ENCODE results near the gene HSBP1.

Gene HSBP1

DNA sequence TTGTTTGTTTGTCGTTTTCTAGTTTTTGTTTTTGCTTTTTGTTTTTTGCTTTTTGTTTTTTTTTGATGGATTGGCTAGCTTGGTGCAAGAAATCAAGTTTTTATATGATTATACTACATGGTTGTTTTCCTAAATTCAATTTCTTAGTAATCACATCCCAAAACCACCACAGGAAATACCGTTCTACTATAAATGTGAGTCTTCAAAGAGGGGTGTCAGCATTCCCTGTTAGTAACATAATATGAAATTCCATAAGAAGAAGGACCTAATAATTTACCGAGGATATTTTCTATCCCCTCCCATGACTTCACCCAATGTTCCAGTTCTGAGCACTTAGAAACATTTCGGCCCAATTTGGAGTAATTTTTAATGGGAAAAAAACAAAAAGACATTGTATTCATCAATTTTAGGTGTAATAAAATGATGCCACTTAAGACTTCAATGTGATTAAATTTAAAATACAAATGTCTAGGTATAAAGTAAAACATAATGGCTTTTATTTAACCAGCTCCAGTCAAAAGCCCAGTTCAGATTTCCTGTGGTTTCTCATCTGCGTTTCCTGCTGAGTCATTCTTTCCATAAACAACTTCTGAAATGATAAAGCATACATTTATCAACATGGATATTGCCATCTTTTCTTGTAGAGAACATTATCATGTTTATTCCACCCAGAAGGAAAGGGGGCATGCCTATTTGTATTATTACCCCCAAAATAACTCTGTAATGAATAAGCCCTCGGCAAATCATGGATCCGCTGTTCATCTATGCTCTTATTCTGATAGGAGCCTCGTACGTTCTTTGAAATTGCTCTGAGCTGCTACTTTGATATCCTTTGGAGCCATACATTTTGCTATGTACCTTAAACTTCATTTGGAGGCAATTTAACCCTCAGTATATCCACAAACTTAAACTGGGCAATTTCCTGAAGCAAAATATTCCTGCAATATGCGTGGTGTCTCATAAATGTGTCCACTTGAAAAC lies 28.1 kb downstream of the HSBP1 start:
- in situ Hi-C loops (cut with MboI; ENCODE audit: low sequenced_read_pairs): no loop called here

DNA sequence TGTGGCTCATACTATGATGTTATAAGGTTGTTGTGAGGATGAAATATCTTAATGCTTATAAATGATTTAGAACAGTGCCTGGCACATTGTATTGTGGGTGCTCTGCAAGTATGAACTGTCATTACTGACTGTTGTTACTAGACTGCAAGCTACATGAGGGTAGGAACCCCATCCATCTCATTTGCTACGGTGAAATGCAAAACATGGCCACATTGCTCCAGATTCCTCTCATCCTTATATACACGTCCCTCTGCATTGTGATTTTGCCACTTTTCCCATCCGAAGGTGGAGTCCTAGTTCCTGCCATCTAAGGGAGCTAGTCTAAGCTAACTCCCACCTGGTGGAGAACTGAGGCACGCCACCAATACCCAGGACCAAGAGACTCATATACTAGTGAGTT lies 29.8 kb downstream of the HSBP1 start:
- in situ Hi-C loops (cut with MboI; ENCODE audit: low sequenced_read_pairs): no loop called here

DNA sequence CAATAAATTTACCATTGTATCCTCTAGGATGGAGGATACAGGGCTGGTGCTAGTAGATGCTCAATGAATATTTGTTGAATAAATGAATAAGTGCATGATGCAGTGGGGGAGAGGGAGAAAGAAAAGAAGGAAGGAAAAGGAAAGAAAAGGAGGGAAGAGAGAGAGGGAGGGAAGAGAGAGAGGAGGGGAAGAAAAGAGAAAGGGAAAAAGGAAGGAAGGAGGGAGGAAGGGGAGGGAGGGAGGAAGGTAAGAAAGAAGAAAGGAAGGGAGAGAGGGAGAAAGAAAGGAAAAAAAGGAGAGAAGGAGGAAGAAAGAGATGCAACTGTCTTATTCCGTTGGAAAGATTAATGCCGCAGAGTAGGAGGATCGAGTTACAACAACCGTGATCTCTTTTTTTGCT lies 30.4 kb downstream of the HSBP1 start:
- in situ Hi-C loops (cut with MboI; ENCODE audit: low sequenced_read_pairs): no loop called here

DNA sequence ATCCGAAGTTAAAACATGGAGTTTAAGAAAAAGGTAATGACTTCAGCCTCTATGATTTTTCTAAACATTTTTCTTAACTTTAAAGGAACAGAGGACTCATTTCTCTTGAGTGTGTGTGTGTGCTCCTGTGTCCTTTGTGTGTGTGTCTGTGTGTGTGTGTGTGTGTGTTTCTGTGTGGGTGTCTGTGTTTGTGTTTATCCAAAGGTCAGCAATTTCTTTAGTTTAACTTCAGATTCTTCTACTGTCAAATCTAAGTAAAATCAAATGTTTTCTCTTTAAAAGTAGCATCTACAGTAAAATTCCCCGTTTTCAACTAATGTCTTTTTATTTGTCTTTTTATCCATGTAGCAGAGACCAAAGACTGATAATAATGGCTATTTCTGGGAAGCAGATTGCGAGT lies 31.8 kb downstream of the HSBP1 start:
- in situ Hi-C loops (cut with MboI; ENCODE audit: low sequenced_read_pairs): no loop called here

DNA sequence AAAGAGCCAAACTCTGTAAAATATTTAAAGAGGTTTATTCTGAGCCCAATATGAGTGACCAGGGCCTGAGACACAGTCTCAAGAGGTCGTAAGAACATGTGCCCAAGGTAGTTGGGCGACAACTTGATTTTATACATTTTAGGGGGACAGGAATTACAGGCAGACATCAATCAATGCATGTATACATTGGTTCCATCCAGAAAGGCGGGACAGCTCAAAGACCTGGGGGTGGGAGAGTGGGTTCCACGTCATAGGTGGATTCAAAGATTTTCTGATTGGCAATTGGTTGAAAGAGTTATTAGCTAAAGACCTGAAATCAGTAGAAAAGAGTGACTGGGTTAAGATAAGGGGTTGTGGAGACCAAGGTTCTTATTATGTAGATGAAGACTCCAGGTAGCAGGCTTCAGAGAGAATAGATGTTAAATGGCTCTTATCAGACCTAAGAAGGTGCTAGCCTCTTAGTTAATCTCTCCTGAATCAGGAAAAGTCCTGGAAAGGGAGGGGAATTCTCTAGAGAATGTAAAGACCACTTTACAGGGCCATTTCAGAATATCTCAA lies 32.4 kb downstream of the HSBP1 start:
- in situ Hi-C loops (cut with MboI; ENCODE audit: low sequenced_read_pairs): no loop called here

DNA sequence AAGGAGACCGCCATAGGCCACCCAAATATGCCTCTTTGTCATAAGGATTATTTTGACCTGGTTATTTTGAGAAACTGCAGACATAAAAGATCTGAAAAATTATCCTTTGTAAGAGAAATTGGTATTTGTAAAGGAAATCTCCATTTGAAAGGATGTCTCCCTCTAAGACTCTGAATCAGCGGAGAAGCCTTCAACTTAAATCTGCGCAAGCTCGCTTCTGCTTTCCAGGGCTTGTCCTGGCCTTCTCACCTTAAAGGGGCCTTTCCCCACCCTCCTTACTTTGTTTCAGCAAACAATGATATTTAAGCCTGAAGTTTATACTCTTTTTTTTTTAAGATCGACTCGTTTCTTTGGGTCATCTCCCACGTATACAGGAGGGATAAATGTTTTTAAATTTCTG lies 34.5 kb downstream of the HSBP1 start:
- in situ Hi-C loops (cut with MboI; ENCODE audit: low sequenced_read_pairs): no loop called here

DNA sequence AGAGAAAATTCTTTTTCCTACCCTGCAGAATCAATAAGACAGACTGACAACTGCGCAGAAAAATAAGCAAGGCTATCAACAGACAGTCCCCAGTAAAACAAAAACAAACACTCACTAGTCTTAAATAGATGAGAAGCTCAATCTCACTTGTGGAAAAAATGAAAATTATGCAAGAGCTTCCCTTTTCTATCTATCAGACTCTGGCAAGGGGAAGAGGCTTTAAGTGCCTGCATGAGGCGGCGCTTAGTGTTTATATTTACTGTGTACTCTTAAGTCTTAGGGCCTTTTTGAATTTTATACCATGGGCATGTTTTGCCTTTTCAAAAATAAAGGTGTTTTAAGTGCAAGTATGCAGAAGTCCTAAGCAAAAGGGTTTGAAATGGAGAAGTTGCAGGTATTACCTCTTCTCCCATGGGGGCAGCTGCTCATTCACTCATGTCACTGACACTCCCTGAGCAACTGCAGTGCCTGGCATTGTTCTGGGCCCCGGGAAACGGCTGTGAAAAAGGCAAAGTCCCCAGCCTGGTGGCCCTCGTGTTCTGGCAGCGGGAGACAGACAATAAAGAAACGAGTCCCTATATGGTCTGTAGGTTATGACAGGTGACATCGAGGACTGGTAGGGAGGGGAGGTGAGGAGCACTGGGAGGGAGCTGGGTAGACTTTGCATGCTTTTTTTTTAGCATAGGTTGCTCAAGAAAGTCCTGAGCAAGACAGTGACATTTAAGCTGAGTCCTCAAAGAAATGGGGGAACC lies 35.2 kb downstream of the HSBP1 start:
- in situ Hi-C loops (cut with MboI; ENCODE audit: low sequenced_read_pairs): no loop called here

DNA sequence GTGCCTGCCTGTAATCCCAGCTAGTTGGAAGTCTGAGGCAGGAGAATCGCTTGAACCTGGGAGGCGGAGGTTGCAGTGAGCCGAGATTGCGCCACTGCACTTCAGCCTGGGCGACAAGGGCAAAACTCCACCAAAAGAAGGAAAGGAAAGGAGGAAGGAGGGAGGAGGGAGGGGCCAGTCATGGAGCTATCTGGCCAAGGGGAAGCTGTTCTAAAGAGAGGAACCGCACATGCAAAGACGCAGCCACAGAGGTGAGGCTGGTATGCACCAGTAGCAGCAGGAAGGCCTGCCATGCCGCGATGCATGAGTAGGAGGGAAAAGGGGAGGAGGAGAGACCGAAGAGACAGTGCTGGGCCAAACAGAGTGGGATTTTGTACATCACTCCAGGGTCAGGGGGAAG lies 35.9 kb downstream of the HSBP1 start:
- in situ Hi-C loops (cut with MboI; ENCODE audit: low sequenced_read_pairs): no loop called here

DNA sequence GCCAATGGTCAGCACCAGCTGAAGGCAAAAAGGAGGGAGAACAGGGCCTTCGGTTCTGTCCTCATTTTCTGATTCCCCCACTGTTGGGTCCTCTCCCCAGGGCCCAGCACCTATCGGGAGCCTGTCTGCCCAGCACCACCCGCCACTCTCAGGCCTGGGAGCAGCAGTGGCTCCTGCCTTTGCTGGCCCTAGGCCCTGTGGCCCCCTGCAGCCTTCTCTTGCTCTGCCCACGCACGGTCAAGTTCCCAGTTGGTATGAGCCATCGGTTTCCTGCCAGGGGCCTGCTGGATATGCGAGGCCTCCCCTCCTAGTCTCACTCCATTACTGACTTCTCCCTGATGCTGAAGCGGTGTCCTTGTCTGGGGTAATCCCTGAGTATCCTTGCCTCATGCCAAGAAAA lies 37.5 kb downstream of the HSBP1 start:
- in situ Hi-C loops (cut with MboI; ENCODE audit: low sequenced_read_pairs): no loop called here

DNA sequence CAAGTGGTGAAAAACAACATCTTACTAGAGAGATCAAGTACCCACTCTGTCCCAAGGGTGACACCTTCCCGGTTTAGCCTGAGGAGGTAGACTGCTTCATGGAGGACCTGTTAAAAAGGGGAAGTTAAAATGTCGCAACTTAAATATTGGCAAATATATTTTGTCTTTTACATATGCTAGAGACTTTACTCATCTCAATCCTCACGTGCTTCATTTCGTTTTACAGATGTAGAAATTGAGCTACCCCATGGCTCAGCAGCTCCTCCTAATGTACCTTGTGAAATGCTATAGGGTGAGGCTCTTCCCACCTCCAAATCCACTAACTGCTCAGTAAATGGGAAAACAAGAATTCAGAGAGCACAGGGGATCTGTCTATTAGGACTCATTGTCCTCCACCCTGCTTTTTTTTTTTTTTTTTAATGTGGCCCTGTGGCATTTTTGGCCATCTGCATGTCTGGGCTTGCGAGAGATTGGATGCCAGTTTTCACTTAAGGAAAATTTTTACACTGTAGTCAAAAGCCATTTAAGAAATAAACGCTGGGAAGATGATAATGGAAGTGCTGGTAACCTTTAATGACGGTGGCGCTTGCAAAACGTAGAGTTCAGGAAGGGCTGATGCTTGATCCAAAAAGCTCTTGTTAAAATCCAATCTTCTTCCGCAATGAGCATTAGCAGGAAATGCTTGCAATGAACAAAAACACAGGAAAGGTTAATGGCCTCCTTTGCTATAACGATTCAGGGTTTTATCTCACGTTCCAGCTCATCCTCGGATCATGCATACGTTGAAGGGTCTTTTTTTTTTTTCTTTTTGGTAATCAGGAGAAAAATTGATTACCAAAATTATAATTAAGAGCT lies 39.8 kb downstream of the HSBP1 start:
- in situ Hi-C loops (cut with MboI; ENCODE audit: low sequenced_read_pairs): no loop called here

DNA sequence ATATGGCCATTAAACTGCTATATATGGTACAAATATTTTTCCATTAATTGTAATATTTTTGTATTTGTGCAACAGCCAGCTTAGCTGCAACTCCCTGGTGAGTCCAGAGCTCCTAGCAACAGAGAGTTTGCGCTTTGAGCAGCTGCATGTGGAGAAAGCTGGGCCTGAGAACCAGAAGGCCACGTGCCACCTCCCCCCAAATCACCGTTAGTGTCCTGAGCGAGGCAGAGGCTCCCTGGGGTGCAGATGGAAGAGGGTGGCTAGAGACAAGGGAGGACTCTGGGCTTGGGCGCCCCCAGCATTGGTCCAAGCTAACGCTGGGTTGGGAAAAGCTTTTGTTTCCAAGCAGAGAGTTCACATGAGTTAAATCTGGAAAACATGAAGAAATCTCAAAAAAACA lies 41.6 kb downstream of the HSBP1 start:
- in situ Hi-C loops (cut with MboI; ENCODE audit: low sequenced_read_pairs): no loop called here

DNA sequence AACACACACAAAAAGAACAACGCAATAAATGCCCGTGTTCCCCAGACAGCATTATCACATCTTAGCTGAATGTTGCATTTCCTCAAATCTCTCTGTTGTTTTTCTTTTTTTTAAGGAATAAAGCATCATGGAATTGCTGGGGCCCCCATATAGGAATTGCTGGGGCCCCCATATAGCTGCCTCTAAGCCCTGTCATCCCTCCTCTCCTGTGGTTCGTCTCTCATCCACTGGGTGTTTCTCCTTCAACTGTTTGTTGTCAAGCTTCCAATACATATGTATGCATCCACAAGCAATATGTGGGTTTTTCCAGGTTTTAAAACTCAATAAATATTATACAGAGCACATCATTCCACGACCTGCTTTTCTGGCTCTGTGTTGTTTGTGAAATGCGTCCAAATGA lies 43.2 kb downstream of the HSBP1 start:
- in situ Hi-C loops (cut with MboI; ENCODE audit: low sequenced_read_pairs): no loop called here

DNA sequence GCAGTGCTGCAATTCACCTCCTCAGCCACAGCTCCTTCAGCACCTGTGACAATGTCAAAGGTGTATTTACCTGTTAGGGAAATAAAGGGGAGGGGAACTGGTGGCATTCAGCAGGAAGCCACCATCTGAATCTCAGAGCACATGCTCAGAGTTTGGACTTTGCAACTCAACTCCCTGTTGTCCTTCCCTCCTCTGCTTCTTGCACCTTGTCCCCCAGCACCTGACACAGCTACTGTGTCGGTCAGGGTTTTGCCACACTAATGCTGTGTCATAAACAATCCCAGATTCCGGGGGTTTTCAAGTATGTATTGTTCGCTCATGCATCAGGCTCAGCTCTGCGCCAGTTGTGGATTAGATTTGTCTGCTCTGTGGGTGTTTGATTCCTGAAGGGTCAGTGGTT lies 43.7 kb downstream of the HSBP1 start:
- in situ Hi-C loops (cut with MboI; ENCODE audit: low sequenced_read_pairs): no loop called here

DNA sequence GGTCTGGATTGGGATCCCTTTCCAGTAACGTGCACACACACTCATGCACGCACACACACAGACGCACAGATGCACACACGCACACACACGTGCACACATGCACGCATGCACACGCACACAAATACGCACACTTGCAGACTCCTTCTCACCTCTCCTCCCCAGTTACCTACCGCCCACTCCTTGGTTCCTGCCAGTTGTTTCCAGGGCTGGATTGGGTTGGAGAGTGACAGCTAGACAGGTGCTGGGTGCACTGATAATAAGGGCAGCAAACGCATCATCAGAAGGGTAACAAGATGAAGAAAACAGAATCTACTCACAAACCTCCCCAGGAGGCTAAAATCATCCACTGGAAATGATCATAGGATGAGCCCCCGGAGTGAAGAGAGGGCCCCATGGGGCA lies 45.0 kb downstream of the HSBP1 start:
- in situ Hi-C loops (cut with MboI; ENCODE audit: low sequenced_read_pairs): no loop called here

DNA sequence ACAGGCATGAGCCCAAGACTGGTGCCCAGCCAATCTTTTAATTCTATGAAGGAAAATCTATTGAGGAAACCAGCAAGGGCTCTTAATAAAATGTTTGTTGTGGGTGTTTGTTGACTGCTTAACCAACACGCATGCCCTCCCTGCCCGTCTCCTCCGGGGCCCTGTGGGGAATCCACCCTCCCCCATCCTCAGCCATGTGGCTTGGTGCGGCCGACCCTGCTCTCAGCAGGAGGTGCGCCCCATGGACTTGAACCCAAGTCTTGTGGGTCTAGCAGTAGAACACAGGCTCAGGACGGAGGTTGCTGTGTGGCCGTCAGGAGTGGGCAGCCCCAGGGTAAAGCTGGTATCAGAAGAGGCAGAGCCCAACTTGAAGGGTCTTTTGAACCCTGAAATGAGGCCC lies 46.1 kb downstream of the HSBP1 start:
- in situ Hi-C loops (cut with MboI; ENCODE audit: low sequenced_read_pairs): no loop called here

DNA sequence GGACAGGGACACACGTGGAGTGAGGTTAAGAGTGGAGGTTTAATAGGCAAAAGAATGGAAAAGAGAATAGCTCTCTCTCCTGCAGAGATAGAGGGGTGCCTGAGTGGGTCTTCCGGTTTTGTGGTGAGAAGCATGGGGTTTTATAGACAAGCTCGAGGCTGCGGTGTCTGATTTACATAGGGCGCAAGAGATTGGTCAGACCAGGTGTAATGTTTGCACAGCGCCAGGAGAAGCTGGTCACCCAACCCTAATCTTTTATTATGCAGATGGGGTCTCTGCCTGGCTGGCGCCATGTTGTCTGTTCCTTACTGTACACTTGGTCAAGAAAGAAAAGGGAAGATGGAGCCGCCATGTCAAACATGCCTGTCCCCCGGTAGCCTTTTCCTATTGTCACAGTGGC lies 46.6 kb downstream of the HSBP1 start:
- in situ Hi-C loops (cut with MboI; ENCODE audit: low sequenced_read_pairs): no loop called here

DNA sequence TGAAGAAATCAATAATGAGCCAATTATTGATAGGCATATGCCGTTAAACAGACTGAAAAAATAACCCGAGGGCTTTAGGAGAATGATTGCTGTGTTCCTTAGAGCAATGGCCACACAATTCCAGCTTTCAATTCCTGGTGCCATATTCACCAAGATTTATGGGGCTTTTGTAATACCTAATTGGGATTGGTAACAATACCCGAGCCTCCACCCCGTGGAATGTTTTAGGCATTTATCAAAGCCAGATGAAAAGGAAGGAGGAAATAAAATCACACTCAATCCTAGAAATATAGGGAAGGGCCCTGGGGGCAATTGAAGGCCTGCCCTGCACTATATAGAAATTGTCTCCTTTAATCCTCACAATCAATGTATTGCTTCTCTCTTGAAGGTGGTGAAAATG lies 49.0 kb downstream of the HSBP1 start:
- in situ Hi-C loops (cut with MboI; ENCODE audit: low sequenced_read_pairs): no loop called here

DNA sequence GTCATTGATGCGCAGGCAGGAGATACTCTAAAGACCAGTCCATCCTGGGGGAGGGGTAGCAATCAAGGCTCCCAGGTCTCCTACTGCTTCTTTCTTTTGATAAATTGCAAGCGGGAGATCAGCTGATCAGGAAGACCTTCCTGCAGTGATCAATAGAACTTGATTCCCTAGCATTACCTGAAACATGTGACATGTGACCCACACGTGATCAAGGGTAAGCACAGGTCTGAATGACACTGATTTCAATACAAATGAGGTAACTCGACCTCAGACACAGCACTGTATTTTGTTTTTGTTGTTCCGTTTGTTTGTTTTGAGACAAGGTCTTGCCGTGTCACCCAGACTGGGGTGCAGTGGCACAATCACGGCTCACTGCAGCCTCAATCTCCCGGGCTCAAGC lies 51.5 kb downstream of the HSBP1 start:
- in situ Hi-C loops (cut with MboI; ENCODE audit: low sequenced_read_pairs): no loop called here

DNA sequence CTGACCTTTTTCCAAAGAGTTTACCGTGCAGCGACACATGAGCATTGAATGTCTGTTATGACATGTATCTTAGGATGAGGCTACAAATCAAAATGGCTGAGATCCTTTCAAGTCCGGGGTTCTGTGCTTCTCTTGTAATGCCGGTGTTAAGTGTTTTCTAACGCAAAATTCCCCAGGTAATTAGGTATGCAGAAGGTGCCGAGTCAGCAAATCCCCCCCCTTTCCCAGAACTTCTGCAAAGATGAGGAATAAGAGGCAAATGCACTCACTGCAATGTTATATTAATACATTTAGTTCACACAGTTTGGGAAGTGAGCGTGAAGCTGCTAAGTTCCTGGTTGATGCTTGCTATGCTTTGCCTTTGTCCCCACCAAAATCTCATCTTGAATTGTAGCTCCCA lies 54.9 kb downstream of the HSBP1 start:
- in situ Hi-C loops (cut with MboI; ENCODE audit: low sequenced_read_pairs): no loop called here

DNA sequence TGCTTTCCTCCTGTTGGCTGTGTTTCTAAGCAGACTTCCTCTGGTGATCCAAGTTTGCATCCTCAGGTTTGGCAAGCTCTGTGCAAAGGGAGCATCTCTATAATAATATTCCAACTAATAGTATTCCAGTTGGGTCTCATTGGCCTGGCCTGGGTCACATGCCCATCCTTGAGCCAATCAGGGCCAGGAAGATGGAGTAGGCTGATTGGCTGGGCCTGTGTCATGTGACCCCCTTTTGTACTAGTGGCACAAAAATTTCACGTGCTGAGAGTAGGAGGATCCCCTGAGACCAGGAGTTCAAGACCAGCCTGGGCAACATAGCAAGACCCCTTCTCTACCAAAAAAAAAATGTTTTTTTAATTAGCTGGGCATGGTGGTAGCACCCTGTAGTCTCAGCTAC lies 55.9 kb downstream of the HSBP1 start:
- in situ Hi-C loops (cut with MboI; ENCODE audit: low sequenced_read_pairs): no loop called here

Measured in hTERT RPE-1 (cell line).